DND-41 (cell line): ENCODE measurements around the gene MKLN1.

Experiments
- ATAC-seq: fragments of 200-7000 bp; cut with Tn5 transposase; 3 replicates; pipeline ENCODE4 v1.9.1; 2021; ENCODE audit warnings: low read depth; ENCODE audit not compliant: insufficient read depth
- DNase-seq: peaks from one replicate; pipeline ENCODE4 v3.0.0-alpha.2; 2020
- H2AFZ ChIP-seq: 2 replicates; pipeline ENCODE4 v1.6.0; 2012; ENCODE audit warnings: low read depth, low read length
- H3K27ac ChIP-seq: 2 replicates; pipeline ENCODE4 v1.5.1; 2012; ENCODE audit warnings: low read length, inconsistent platforms
- H3K27me3 ChIP-seq: fragments of 200-600 bp; sonication (generic); 2 replicates; pipeline ENCODE4 v1.6.0; 2012; ENCODE audit warnings: low read length, mild to moderate bottlenecking, inconsistent platforms; ENCODE audit not compliant: insufficient read depth, poor library complexity
- H3K36me3 ChIP-seq: 2 replicates; pipeline ENCODE4 v1.5.1; 2012; ENCODE audit warnings: low read length, inconsistent platforms; ENCODE audit not compliant: insufficient read depth
- H3K4me1 ChIP-seq: 2 replicates; pipeline ENCODE4 v1.5.1; 2012; ENCODE audit warnings: mild to moderate bottlenecking, low read length; ENCODE audit not compliant: insufficient read depth
- H3K4me2 ChIP-seq: 2 replicates; pipeline ENCODE4 v1.6.0; 2012; ENCODE audit warnings: mild to moderate bottlenecking, moderate library complexity, low read length, inconsistent platforms; ENCODE audit not compliant: insufficient read depth
- H3K4me3 ChIP-seq, 2 experiments: fragments of 200-600 bp in 1 of 2; shearing (Covaris generic) in 1 of 2; 2 replicates each; pipeline ENCODE4 v1.5.1; 2012 to 2016; ENCODE audit warnings: inconsistent platforms in 2 of 2, low read length in 2 of 2, mild to moderate bottlenecking in 2 of 2, low read depth in 1 of 2, moderate library complexity in 1 of 2
- H3K79me2 ChIP-seq: 2 replicates; pipeline ENCODE4 v1.6.0; 2012; ENCODE audit warnings: low read length, inconsistent platforms; ENCODE audit not compliant: insufficient read depth
- H3K9ac ChIP-seq: 2 replicates; pipeline ENCODE4 v1.6.0; 2012; ENCODE audit warnings: low read depth, mild to moderate bottlenecking, inconsistent platforms, low read length, moderate library complexity
- H3K9me3 ChIP-seq: 2 replicates; pipeline ENCODE4 v1.5.1; 2012; ENCODE audit warnings: low read length, moderate library complexity, mild to moderate bottlenecking, inconsistent platforms; ENCODE audit not compliant: insufficient read depth, severe bottlenecking
- H4K20me1 ChIP-seq: 2 replicates; pipeline ENCODE4 v1.6.0; 2012; ENCODE audit warnings: low read length; ENCODE audit not compliant: insufficient read depth
- CTCF ChIP-seq: IDR thresholded peaks from 2 replicates; pipeline ENCODE4 v1.5.1; 2012; ENCODE audit warnings: borderline replicate concordance, low read length, moderate library complexity, mild to moderate bottlenecking; ENCODE audit not compliant: poor library complexity, severe bottlenecking; ENCODE audit errors: extremely low read depth
- EZH2 ChIP-seq: IDR thresholded peaks from 3 replicates; pipeline ENCODE4 v1.6.1; 2012; ENCODE audit warnings: borderline replicate concordance, low read depth, mild to moderate bottlenecking, moderate library complexity, low read length, inconsistent platforms; ENCODE audit not compliant: severe bottlenecking

The MKLN1 gene

GRCh38 chr7:131354390-131354789, 26.7 kb downstream of the MKLN1 start:
- peaks cover 57% of the 10 kb centered on the region for H4K20me1 ChIP-seq
- no peak overlapping the region for H3K4me2 ChIP-seq
- DNase-seq (no peak), ATAC-seq (no peak)
- H3K27me3 ChIP-seq: no peaks in the 10 kb centered on the region
- H3K4me1 ChIP-seq: peaks cover 10% of the 10 kb centered on the region
- no peak overlapping the region for H3K4me3 ChIP-seq
- no peak overlapping the region for H3K27ac ChIP-seq
- no peak overlapping the region for H3K9ac ChIP-seq
- no peak overlapping the region for H2AFZ ChIP-seq
- no peaks in the 10 kb centered on the region for H3K9me3 ChIP-seq
- peaks cover 99% of the 10 kb centered on the region for H3K79me2 ChIP-seq
- H3K36me3 ChIP-seq: no peaks in the 10 kb centered on the region
- TF ChIP-seq EZH2 (no peak), CTCF (no peak)

GRCh38 chr7:131355917-131356777, 28.5 kb downstream of the MKLN1 start:
- H4K20me1 ChIP-seq: peaks cover 64% of the 10 kb centered on the region
- TF ChIP-seq CTCF: no peak
- no peak for TF ChIP-seq EZH2
- peaks cover 100% of the 10 kb centered on the region for H3K79me2 ChIP-seq
- no peaks in the 10 kb centered on the region for H3K9me3 ChIP-seq
- no peaks in the 10 kb centered on the region for H3K36me3 ChIP-seq
- no peaks in the 10 kb centered on the region for H3K27me3 ChIP-seq
- ATAC-seq (no peak), DNase-seq (no peak)
- no peak overlapping the region for H3K27ac ChIP-seq
- H3K4me3 ChIP-seq: no peak overlapping the region
- no peak overlapping the region for H3K4me2 ChIP-seq
- peaks cover 25% of the 10 kb centered on the region for H3K4me1 ChIP-seq
- H3K9ac ChIP-seq: no peak overlapping the region
- H2AFZ ChIP-seq: no peak overlapping the region

- Histone ChIP-seq H3K27ac (no peak overlapping the region), H3K9me3 (no peaks in the 10 kb centered on the region), H3K79me2 (peaks cover 100% of the 10 kb centered on the region), H3K4me1 (peaks cover 30% of the 10 kb centered on the region), H3K27me3 (no peaks in the 10 kb centered on the region), H2AFZ (no peak overlapping the region), H3K4me3 (no peak overlapping the region), H4K20me1 (peaks cover 67% of the 10 kb centered on the region), H3K36me3 (no peaks in the 10 kb centered on the region), H3K9ac (no peak overlapping the region), H3K4me2 (no peak overlapping the region)
- ATAC-seq (no peak), DNase-seq (no peak)
- TF ChIP-seq CTCF (no peak), EZH2 (no peak)
Observed at GRCh38 chr7:131357282-131357880, 29.7 kb downstream of the MKLN1 start.
